HG03378 (cell line): ENCODE results near the gene CANT1.
"Not testable (repeated sequence)": the region's sequence is repeated elsewhere in the genome, so short reads cannot be mapped to it uniquely, and the experiment has no call there.

ENCODE experiments used
- ATAC-seq: cut with Tn5 transposase; IDR thresholded peaks from one replicate; pipeline ENCODE4 v1.9.1; 2021; ENCODE audit warnings: mild to moderate bottlenecking, moderate library complexity; ENCODE audit not compliant: unreplicated experiment

CANT1 gene

DNA sequence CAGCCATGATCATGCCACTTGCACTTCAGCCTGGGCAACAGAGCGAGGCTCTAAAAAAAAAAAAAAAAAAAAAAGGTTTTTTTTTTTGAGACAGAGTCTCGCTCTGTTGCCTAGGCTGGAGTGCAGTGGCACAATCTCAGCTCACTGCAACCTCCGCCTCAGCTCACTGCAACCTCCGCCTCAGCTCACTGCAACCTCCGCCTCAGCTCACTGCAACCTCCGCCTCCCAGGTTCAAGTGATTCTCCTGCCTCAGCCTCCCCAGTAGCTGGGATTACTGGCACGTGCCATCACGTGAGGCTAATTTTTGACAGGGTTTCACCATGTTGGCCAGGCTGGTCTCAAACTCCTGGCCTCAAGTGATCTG is 46.6 kb downstream of the CANT1 start:
- not testable (repeated sequence) for ATAC-seq

DNA sequence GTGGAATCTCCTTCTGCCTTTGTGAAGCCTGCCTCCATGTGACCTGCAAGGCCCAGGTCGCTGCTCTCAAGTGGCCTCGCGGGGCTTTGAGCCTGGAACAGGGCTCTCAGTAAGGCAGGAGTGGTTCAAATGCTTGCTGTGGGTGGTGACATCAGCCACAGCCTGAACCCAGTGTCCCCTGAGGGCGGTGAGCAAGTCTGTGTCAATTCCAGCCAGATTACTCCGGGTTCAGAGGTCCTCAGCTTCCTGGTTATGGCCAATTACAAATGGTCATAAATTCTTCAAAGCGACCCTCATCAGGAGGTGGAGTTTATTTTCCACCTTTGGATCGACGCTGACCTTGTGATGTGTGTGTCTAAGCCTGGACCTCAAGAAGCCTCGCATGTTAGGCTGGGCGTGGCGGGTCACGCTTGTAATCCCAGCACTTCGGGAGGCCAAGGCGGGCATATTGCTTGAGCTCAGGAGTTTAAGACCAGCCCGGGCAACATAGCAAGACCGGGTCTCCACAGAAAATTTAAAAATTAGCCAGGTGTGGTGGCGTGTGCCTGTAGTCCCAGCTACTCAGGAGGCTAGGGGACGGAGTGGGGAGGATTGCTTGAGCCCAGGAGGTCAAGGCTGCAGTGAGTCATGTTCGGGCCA is 47.1 kb downstream of the CANT1 start:
- ATAC-seq, result no peak

DNA sequence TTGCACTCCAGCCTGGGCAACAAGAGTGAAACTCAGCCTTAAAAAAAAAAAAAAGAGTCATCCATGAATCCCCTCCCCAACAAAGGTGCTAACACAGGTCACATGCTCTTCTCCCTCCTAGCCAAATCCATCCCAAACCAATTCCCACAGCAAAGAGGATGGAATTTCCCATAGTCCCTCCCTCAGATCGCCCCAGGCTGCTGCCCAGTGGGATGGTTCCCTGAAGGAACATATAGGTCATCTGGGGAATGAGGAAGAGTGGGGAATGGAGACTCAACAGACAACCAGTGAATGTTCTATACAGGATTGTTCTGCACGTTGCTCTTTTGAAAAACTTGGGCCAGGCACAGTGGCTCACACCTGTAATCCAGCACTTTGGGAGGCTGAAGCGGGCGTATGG is 48.0 kb downstream of the CANT1 start:
- no peak for ATAC-seq

- ATAC-seq, result no peak
Measured at GRCh38 chr17:78960928-78961327, 48.6 kb downstream of the CANT1 start.

DNA sequence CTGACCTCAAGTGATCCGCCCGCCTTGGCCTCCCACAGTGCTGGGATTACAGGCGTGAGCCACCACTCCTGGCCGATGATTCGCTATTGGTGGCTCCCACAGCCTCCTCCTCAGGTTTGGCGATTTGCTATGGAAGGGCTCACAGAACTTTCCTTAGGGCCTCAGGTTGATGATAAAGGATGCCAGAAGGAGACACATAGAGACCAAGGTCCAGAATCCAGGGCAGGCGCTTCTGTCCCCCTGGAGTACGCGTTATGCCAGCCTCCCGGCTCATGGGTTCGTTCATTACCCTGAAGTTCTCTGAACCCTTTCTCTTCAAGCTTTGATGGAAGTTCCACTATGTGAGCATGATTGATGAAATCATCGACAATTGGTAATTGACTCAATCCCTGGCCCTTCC is 49.8 kb downstream of the CANT1 start:
- ATAC-seq, result no peak

DNA sequence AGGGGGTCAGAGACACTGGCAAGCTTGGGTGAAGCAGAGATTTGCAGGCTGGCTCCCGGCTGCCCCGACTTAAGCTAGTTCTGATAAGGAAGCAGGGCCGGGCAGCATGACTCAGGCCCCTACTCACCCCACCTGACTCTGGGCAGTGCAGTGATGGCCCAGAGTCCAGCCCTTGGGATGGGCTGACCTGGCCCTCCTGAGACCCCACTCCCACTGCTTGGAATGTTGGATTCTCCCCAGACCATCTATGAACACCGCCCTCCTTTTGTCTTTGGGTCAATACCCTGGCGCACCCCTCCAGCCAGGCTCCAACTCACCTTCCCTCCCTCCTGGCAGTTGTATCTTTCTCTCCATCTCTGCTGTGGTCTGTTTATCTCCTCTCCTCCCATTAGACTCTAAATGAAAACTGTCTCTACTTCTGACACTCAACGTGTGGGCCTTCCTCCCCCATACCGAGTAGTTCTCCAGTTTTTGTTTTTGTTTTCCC is 50.9 kb downstream of the CANT1 start:
- ATAC-seq, result no peak

- ATAC-seq, result no peak
Measured at GRCh38 chr17:78957128-78957527, 52.4 kb downstream of the CANT1 start.

DNA sequence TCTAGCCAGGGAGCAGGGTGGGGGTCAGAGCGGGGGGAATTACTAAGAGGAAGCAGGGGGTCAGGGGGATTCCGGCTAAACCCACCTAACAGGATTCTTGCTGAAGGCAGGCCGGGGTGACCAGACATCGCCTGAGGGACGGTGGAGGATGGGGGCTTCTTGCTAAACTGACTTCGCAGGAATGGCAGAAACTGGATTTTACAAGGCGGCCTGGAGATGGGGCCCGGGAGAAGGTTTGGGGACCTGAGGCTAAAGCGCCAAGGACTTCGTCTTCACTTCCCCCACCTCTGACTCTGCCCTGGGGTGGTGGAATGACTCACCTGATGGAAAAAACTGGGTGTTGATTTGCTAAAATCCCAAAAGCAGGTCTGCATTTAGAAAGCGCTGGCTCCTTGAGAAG is 53.3 kb downstream of the CANT1 start:
- ATAC-seq, result no peak

- no peak for ATAC-seq
Measured at GRCh38 chr17:78954684-78955083, 54.9 kb downstream of the CANT1 start.

DNA sequence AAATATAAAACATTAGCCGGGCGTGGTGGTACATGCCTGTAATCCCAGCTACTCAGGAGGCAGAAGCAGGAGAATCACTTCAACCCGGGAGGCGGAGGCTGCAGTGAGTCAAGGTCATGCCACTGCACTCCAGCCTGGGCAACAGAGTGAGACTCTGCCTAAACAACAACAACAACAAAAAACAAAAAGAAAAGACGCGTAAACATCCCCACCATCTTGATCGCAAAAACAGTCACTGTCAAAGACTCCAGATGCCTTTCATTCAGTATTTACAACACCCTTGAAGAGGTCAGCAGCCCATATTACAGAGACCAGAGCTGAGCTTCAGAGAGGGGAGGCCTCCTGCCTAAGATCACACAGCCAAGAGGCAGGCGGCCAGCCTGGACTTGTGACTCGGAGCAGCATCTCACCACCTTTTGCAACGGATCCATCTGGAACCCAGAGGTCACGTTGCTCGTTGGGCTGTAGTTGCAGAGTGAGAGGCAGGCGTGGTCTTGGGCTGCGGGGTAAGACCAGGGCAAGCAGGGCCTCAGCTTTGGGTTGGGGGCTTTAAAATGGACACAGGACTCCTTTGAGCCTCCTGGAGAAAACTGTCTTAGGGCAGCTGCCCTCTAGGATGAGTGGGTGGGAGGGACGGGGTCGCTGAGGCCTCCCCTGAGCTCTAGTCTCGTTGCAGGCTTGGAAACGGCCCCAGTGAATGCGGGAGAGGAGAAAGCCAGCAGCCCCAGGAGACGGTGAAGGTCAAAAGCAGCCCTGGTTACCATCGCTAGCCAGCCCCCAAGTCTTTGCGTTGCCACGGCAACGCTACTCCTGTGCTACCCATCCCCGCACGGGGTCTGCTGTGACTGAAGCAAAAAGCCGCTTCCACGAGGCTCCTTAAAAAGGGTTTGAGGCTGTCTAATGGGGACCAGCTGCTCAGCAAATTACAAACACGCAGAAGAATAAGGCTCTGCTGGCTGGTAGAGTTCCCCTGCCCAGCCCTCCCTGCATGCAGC is 55.9 kb downstream of the CANT1 start:
- ATAC-seq, result no peak

DNA sequence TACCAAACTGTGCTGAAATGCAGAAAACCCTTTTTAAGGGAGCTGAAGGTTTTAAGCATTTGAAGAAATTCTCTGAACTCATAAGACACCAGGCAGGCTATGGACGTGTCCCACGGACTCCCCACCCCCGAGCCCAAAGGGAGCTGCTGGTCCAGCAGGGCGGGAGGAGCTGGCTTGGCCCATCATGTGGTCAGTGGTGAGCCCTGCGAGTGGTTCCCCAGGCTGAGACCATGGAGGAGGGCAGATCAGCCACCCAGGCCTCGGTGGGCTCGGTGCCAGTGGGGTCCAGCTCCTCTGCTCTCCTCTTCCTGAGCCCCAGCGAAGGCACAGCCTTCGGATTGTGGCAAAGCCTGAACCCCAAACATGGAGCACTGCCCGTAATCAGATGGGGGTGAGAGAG is 56.9 kb downstream of the CANT1 start:
- ATAC-seq, result no peak

DNA sequence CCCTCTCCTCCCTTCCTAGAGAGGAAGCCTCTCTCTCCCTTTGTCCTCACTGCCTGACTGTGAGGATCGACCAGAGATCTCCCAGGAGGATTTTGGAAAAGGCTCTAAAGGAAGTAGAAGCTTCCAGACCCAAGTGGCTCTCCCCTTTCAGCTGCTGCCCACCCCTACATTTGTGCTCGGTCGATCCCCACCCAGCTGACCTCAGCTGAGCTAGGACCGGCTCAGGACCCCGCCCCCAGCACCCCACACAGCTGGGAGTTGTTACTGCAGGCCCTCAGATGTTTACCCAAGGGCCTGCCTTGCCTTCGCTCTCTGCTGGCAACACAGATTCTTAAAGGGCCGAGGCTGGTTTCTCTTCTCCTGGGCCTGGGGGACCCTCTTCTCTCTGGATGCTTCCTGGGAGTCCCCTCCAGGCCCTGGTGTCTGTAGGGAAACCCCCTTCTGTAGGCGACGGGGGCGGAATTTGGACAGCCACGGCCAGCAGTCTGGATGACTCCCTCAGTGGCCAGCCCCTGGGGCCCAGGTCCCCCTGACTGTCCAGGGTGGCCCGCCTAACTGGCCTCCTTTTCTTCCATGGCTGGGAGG is 57.5 kb downstream of the CANT1 start:
- no peak for ATAC-seq

DNA sequence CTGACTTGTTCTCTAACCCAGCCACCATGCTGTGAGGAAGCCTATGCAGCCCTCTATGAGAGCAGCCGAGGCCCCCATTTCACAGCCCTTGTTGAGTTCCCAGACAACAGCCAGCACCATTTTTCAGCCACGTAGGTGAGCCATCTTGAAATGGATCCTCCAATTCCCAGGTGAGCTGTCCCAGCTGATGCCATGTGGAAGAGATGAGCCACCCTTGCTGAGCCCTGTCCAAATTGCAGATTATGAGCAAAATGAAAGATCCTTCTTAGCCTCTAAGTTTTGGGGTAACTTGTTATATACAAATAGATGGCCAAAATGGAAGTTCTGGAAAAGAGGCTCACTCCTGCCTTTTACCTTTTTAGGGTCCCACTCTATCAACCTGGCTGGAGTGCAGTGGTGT is 58.7 kb downstream of the CANT1 start:
- ATAC-seq, result no peak

DNA sequence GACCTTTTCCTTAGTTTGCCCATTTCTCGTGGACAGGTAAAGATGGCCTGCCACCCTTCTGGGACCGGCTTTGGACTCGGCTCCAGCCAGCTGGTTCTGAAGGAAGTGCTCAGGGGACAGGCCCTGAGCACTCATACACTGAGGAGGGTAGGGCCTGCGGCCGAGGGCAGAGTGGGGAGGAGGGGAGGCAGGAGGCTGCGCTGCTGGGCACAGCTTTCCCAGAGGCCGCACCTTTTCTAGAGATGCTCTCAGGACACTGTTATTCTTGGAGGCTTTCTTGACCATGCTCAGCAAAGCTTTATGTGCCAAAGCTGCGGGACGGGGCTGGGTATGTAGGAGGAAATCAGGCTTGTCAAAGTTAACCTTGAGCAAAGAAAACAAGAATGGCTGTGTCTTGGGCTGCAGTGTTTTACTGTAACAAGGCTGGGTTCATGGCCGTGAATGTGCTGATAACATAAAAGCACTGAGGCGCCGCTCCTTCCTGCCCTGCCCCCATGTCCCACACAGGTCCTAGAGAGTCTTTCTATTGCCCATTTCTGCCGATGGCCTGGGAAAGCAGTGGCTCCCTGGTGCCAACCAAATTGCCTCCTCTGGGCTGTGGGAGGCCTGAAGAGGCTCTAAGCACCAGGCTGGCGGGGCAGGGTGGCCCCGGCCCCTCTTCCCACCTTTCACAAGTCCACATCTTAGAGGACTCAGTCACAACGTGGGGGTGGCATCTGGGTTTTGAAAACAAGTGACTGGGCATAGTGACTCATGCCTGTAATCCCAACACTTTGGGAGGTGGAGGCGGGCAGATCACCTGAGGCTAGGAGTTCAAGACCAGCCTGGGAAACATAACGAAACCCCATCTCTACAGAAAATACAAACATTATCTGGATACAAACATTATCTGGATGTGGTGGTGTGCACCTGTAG is 62.1 kb downstream of the CANT1 start:
- ATAC-seq, result no peak

GRCh38 chr17:78946631-78947030 is 62.9 kb downstream of the CANT1 start:
- ATAC-seq, result no peak

- no peak for ATAC-seq
Measured at GRCh38 chr17:78946131-78946530, 63.4 kb downstream of the CANT1 start.

- not testable (repeated sequence) for ATAC-seq
Measured at GRCh38 chr17:78945455-78945854, 64.1 kb downstream of the CANT1 start.

- ATAC-seq, result no peak
Measured at GRCh38 chr17:78944956-78945355, 64.6 kb downstream of the CANT1 start.

DNA sequence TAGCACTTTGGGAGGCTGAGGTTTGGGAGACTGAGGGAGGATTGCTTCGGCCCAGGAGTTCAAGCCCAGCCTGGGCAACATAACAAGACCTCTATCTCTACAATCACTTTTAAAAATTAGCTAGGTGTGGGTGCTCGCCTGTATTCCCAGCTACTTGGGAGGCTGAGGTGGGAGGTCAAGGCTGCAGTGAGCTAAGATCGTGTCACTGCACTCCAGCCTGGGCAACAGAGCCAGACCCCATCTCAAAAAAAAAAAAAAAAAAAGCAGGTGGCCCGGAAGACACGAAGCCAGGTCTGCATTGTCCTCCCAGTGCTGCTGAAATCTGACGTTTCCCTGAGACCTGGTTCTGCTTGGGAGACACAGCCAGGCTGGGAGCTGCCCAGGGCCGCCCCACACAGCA is 65.5 kb downstream of the CANT1 start:
- no peak for ATAC-seq
